ENCODE data around the gene COA5.

Gene COA5

GRCh38 chr2:98586551-98587140 is 21.7 kb downstream of the COA5 start:
- Histone ChIP-seq H3K9ac (ENCODE audit: low read length in 5 of 5) (no peak overlapping the region), H3K36me3 (ENCODE audit: control insufficient read depth in 5 of 5, insufficient read depth in 5 of 5, low read length in 5 of 5) (peaks cover 24 to 73% (median 39%) of the 10 kb centered on the region in 5 donors), H3K27ac (ENCODE audit: low read depth, low read length) (no peak overlapping the region), H3K4me1 (ENCODE audit: control insufficient read depth in 5 of 5, insufficient read depth in 5 of 5, low read length in 5 of 5) (no peaks in the 10 kb centered on the region), H3K9me3 (ENCODE audit: control insufficient read depth in 5 of 5, low read length in 5 of 5) (no peaks in the 10 kb centered on the region), H3K4me3 (ENCODE audit: low read depth in 1 of 5, low read length in 5 of 5) (no peak overlapping the region), H3K27me3 (ENCODE audit: control insufficient read depth in 5 of 5, insufficient read depth in 4 of 5, low read length in 5 of 5) (no peaks in the 10 kb centered on the region)

DNA sequence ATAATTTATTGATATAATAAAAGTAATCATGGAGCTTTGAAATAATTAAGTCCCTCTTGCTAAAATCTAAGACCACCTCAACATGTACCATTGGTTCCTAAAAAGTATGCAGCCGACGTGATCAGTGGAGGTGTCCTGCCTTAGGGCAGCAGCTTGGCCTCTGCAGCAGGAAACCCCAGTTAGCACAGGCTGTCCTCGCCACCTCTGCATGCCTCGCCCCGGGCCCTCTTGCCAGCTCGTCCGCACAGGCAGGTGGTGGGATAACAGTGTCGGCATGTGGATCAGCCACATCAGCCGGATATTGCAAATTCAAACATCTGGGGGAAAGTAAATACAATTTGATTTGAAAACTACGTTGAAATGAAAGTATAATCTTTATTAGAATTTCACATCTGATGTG is 22.9 kb downstream of the COA5 start:
- Histone ChIP-seq H3K9ac (ENCODE audit: low read length in 5 of 5) (no peak overlapping the region), H3K36me3 (ENCODE audit: control insufficient read depth in 5 of 5, insufficient read depth in 5 of 5, low read length in 5 of 5) (peaks cover 24 to 76% (median 41%) of the 10 kb centered on the region in 5 donors), H3K9me3 (ENCODE audit: control insufficient read depth in 5 of 5, low read length in 5 of 5) (no peaks in the 10 kb centered on the region), H3K4me3 (ENCODE audit: low read depth in 1 of 5, low read length in 5 of 5) (no peak overlapping the region), H3K4me1 (ENCODE audit: control insufficient read depth in 5 of 5, insufficient read depth in 5 of 5, low read length in 5 of 5) (no peaks in the 10 kb centered on the region), H3K27ac (ENCODE audit: low read depth, low read length) (no peak overlapping the region), H3K27me3 (ENCODE audit: control insufficient read depth in 5 of 5, insufficient read depth in 4 of 5, low read length in 5 of 5) (no peaks in the 10 kb centered on the region)

GRCh38 chr2:98583816-98584618 is 24.3 kb downstream of the COA5 start:
- H3K27ac ChIP-seq (ENCODE audit: low read depth, low read length) = no peak overlapping the region
- no peak overlapping the region for H3K9ac ChIP-seq (ENCODE audit: low read length in 5 of 5)
- no peaks in the 10 kb centered on the region for H3K27me3 ChIP-seq (ENCODE audit: control insufficient read depth in 5 of 5, insufficient read depth in 4 of 5, low read length in 5 of 5)
- peaks cover 0 to 7% (median 0%) of the 10 kb centered on the region in 5 donors for H3K4me1 ChIP-seq (ENCODE audit: control insufficient read depth in 5 of 5, insufficient read depth in 5 of 5, low read length in 5 of 5)
- no peaks in the 10 kb centered on the region for H3K9me3 ChIP-seq (ENCODE audit: control insufficient read depth in 5 of 5, low read length in 5 of 5)
- peaks cover 24 to 82% (median 41%) of the 10 kb centered on the region in 5 donors for H3K36me3 ChIP-seq (ENCODE audit: control insufficient read depth in 5 of 5, insufficient read depth in 5 of 5, low read length in 5 of 5)
- H3K4me3 ChIP-seq (ENCODE audit: low read depth in 1 of 5, low read length in 5 of 5) = no peak overlapping the region

GRCh38 chr2:98583276-98583675 is 25.0 kb downstream of the COA5 start:
- no peaks in the 10 kb centered on the region for H3K27me3 ChIP-seq (ENCODE audit: control insufficient read depth in 5 of 5, insufficient read depth in 4 of 5, low read length in 5 of 5)
- H3K36me3 ChIP-seq (ENCODE audit: control insufficient read depth in 5 of 5, insufficient read depth in 5 of 5, low read length in 5 of 5) = peaks cover 24 to 84% (median 47%) of the 10 kb centered on the region in 5 donors
- H3K9me3 ChIP-seq (ENCODE audit: control insufficient read depth in 5 of 5, low read length in 5 of 5) = no peaks in the 10 kb centered on the region
- no peak overlapping the region for H3K9ac ChIP-seq (ENCODE audit: low read length in 5 of 5)
- H3K4me1 ChIP-seq (ENCODE audit: control insufficient read depth in 5 of 5, insufficient read depth in 5 of 5, low read length in 5 of 5) = peaks cover 0 to 7% (median 0%) of the 10 kb centered on the region in 5 donors
- H3K4me3 ChIP-seq (ENCODE audit: low read depth in 1 of 5, low read length in 5 of 5) = no peak overlapping the region
- H3K27ac ChIP-seq (ENCODE audit: low read depth, low read length) = no peak overlapping the region

DNA sequence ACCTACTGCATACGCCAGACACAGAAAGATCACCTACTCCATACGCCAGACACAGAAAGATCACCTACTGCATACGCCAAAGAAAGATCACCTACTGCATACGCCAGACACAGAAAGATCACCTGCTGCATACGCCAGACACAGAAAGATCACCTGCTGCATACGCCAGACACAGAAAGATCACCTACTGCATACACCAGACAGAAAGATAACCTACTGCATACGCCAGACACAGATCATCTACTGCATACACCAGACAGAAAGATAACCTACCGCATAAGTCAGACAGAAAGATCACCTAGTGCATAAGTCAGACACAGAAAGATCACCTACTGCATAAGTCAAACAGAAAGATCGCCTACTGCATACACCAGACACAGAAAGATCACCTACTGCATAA is 25.8 kb downstream of the COA5 start:
- Histone ChIP-seq H3K36me3 (ENCODE audit: control insufficient read depth in 5 of 5, insufficient read depth in 5 of 5, low read length in 5 of 5) (peaks cover 24 to 86% (median 53%) of the 10 kb centered on the region in 5 donors), H3K4me3 (ENCODE audit: low read depth in 1 of 5, low read length in 5 of 5) (no peak overlapping the region), H3K27me3 (ENCODE audit: control insufficient read depth in 5 of 5, insufficient read depth in 4 of 5, low read length in 5 of 5) (no peaks in the 10 kb centered on the region), H3K27ac (ENCODE audit: low read depth, low read length) (no peak overlapping the region), H3K9ac (ENCODE audit: low read length in 5 of 5) (no peak overlapping the region), H3K9me3 (ENCODE audit: control insufficient read depth in 5 of 5, low read length in 5 of 5) (no peaks in the 10 kb centered on the region), H3K4me1 (ENCODE audit: control insufficient read depth in 5 of 5, insufficient read depth in 5 of 5, low read length in 5 of 5) (peaks cover 0 to 7% (median 0%) of the 10 kb centered on the region in 5 donors)

- H3K4me1 ChIP-seq (ENCODE audit: control insufficient read depth in 5 of 5, insufficient read depth in 5 of 5, low read length in 5 of 5) = peaks cover 0 to 7% (median 0%) of the 10 kb centered on the region in 5 donors
- no peaks in the 10 kb centered on the region for H3K9me3 ChIP-seq (ENCODE audit: control insufficient read depth in 5 of 5, low read length in 5 of 5)
- no peak overlapping the region for H3K27ac ChIP-seq (ENCODE audit: low read depth, low read length)
- no peaks in the 10 kb centered on the region for H3K27me3 ChIP-seq (ENCODE audit: control insufficient read depth in 5 of 5, insufficient read depth in 4 of 5, low read length in 5 of 5)
- peaks cover 23 to 92% (median 61%) of the 10 kb centered on the region in 5 donors for H3K36me3 ChIP-seq (ENCODE audit: control insufficient read depth in 5 of 5, insufficient read depth in 5 of 5, low read length in 5 of 5)
- no peak overlapping the region for H3K4me3 ChIP-seq (ENCODE audit: low read depth in 1 of 5, low read length in 5 of 5)
- no peak overlapping the region for H3K9ac ChIP-seq (ENCODE audit: low read length in 5 of 5)
Measured at GRCh38 chr2:98580656-98581284, 27.5 kb downstream of the COA5 start.

- Histone ChIP-seq H3K27me3 (ENCODE audit: control insufficient read depth in 5 of 5, insufficient read depth in 4 of 5, low read length in 5 of 5) (no peaks in the 10 kb centered on the region), H3K27ac (ENCODE audit: low read depth, low read length) (no peak overlapping the region), H3K9ac (ENCODE audit: low read length in 5 of 5) (no peak overlapping the region), H3K4me1 (ENCODE audit: control insufficient read depth in 5 of 5, insufficient read depth in 5 of 5, low read length in 5 of 5) (peaks cover 0 to 7% (median 0%) of the 10 kb centered on the region in 5 donors), H3K4me3 (ENCODE audit: low read depth in 1 of 5, low read length in 5 of 5) (no peak overlapping the region), H3K36me3 (ENCODE audit: control insufficient read depth in 5 of 5, insufficient read depth in 5 of 5, low read length in 5 of 5) (peaks cover 20 to 95% (median 70%) of the 10 kb centered on the region in 5 donors), H3K9me3 (ENCODE audit: control insufficient read depth in 5 of 5, low read length in 5 of 5) (no peaks in the 10 kb centered on the region)
Measured at GRCh38 chr2:98579926-98580325, 28.4 kb downstream of the COA5 start.

GRCh38 chr2:98578231-98578630 is 30.1 kb downstream of the COA5 start:
- Histone ChIP-seq H3K9me3 (ENCODE audit: control insufficient read depth in 5 of 5, low read length in 5 of 5) (no peaks in the 10 kb centered on the region), H3K27ac (ENCODE audit: low read depth, low read length) (no peak overlapping the region), H3K9ac (ENCODE audit: low read length in 5 of 5) (peak overlapping the region in 1 of 5 donors; percentile 2), H3K27me3 (ENCODE audit: control insufficient read depth in 5 of 5, insufficient read depth in 4 of 5, low read length in 5 of 5) (no peaks in the 10 kb centered on the region), H3K4me1 (ENCODE audit: control insufficient read depth in 5 of 5, insufficient read depth in 5 of 5, low read length in 5 of 5) (peaks cover 0 to 7% (median 0%) of the 10 kb centered on the region in 5 donors), H3K36me3 (ENCODE audit: control insufficient read depth in 5 of 5, insufficient read depth in 5 of 5, low read length in 5 of 5) (peaks cover 16 to 95% (median 68%) of the 10 kb centered on the region in 5 donors), H3K4me3 (ENCODE audit: low read depth in 1 of 5, low read length in 5 of 5) (no peak overlapping the region)

GRCh38 chr2:98577313-98577712 is 31.0 kb downstream of the COA5 start:
- Histone ChIP-seq H3K9me3 (ENCODE audit: control insufficient read depth in 5 of 5, low read length in 5 of 5) (no peaks in the 10 kb centered on the region), H3K36me3 (ENCODE audit: control insufficient read depth in 5 of 5, insufficient read depth in 5 of 5, low read length in 5 of 5) (peaks cover 9 to 95% (median 69%) of the 10 kb centered on the region in 5 donors), H3K4me3 (ENCODE audit: low read depth in 1 of 5, low read length in 5 of 5) (no peak overlapping the region), H3K4me1 (ENCODE audit: control insufficient read depth in 5 of 5, insufficient read depth in 5 of 5, low read length in 5 of 5) (peaks cover 0 to 7% (median 0%) of the 10 kb centered on the region in 5 donors), H3K27me3 (ENCODE audit: control insufficient read depth in 5 of 5, insufficient read depth in 4 of 5, low read length in 5 of 5) (no peaks in the 10 kb centered on the region), H3K9ac (ENCODE audit: low read length in 5 of 5) (no peak overlapping the region), H3K27ac (ENCODE audit: low read depth, low read length) (no peak overlapping the region)

Data from subcutaneous abdominal adipose tissue (tissue), 5 donors.